ENCODE measurements around the gene CADPS.

DNA sequence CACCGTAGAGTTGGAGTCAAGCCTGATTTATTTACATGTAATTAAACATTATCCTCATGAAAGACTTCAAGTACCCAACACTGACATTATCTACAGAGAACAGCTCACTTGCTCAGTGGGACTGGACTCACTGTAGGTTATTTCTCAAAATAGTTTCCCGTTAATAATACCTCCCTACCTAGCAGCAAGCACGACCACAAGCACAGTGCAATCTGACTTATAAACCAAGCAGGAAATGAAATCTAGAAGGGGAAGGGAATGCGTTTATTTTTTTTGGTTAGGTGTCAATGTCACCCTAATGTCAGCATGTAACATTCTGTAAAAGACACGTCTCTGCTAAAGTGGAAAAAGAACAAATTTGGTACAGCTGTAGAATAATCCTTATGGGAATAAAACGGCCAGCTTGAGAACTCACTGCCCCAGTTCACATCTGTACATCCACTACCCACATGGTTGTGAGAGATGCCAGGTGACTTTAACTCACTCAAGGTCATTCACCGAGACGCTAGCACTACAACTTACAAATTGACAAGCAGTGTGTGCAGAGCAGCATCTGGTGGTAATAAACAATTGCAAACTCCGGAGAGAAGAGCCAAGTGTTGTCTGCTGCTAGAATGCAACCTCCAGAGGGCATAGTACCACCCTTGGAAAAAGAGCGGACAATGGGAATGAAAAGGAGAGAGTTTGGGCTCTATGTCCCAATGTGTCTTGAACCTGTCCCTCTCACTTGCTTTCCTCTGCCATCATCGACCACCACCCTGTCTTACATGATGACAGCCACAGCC, 242.5 kb downstream of the CADPS start:
- no peak for TF ChIP-seq EZH2 (IDR thresholded peaks at IDR 0.05; ENCODE audit: borderline replicate concordance, low read length)
- no peak for TF ChIP-seq CTCF (IDR thresholded peaks at IDR 0.05; ENCODE audit: low read length)

Measured in OCI-LY1 (cell line).